ENCODE measurements around the gene TMEM132D.

DNA sequence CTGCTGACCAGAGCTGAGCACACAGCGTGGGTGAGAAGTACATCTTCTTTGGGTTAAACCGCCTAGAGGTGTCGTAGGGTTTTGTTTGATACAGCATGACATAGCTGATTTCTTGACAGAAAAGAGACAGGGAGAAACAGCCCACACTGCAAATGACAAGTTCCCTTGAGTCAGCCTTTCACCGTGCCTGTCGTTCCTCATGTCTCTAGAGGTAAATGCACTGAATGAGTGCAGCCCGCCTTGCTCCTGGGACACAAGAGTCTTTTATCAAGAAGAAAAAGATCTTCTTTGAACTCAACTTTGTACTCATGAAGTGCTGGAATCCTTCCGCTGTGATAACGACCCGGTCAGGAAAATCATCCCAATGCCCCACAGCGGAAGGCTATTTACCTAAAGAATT, 77.6 kb downstream of the TMEM132D start:
- TF ChIP-seq, protein P1, sequence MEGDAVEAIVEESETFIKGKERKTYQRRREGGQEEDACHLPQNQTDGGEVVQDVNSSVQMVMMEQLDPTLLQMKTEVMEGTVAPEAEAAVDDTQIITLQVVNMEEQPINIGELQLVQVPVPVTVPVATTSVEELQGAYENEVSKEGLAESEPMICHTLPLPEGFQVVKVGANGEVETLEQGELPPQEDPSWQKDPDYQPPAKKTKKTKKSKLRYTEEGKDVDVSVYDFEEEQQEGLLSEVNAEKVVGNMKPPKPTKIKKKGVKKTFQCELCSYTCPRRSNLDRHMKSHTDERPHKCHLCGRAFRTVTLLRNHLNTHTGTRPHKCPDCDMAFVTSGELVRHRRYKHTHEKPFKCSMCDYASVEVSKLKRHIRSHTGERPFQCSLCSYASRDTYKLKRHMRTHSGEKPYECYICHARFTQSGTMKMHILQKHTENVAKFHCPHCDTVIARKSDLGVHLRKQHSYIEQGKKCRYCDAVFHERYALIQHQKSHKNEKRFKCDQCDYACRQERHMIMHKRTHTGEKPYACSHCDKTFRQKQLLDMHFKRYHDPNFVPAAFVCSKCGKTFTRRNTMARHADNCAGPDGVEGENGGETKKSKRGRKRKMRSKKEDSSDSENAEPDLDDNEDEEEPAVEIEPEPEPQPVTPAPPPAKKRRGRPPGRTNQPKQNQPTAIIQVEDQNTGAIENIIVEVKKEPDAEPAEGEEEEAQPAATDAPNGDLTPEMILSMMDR (conservative IDR thresholded peaks at IDR 0.05; ENCODE audit: low read depth, low read length) = no peak
- TF ChIP-seq SMC3 (IDR thresholded peaks at IDR 0.05; ENCODE audit: low read depth, low read length) (no peak), POLR2A (IDR thresholded peaks at IDR 0.05; ENCODE audit: low read depth, low read length) (no peak), FOS (IDR thresholded peaks at IDR 0.05; ENCODE audit: low read depth, low read length) (no peak), RAD21 (IDR thresholded peaks at IDR 0.05; ENCODE audit: low read length) (no peak), RCOR1 (IDR thresholded peaks at IDR 0.05; ENCODE audit: insufficient replicate concordance, low read length) (no peak), RFX5 (IDR thresholded peaks at IDR 0.05; ENCODE audit: low read depth, low read length) (no peak), CEBPB (IDR thresholded peaks at IDR 0.05; ENCODE audit: low read depth, low read length) (no peak), MAFK (IDR thresholded peaks at IDR 0.05; ENCODE audit: low read depth, low read length) (no peak), CHD1 (IDR thresholded peaks at IDR 0.05; ENCODE audit: low read depth, low read length) (no peak), MXI1 (IDR thresholded peaks at IDR 0.05; ENCODE audit: borderline replicate concordance, low read depth, low read length) (no peak), BHLHE40 (IDR thresholded peaks at IDR 0.05; ENCODE audit: low read depth, low read length) (no peak)
- TF ChIP-seq, protein P2, sequence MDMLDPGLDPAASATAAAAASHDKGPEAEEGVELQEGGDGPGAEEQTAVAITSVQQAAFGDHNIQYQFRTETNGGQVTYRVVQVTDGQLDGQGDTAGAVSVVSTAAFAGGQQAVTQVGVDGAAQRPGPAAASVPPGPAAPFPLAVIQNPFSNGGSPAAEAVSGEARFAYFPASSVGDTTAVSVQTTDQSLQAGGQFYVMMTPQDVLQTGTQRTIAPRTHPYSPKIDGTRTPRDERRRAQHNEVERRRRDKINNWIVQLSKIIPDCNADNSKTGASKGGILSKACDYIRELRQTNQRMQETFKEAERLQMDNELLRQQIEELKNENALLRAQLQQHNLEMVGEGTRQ (IDR thresholded peaks at IDR 0.05; ENCODE audit: low read depth, low read length) = no peak
